DMS153 treated with DMSO at 0.1 percent for 48 hours (cell line): ENCODE measurements around the gene STK32C.

Experiments used
- DNase-seq: peaks from one replicate; lab custom pipeline; 2025; ENCODE audit not compliant: unreplicated experiment; lab: John Stamatoyannopoulos, UW

STK32C gene

DNA sequence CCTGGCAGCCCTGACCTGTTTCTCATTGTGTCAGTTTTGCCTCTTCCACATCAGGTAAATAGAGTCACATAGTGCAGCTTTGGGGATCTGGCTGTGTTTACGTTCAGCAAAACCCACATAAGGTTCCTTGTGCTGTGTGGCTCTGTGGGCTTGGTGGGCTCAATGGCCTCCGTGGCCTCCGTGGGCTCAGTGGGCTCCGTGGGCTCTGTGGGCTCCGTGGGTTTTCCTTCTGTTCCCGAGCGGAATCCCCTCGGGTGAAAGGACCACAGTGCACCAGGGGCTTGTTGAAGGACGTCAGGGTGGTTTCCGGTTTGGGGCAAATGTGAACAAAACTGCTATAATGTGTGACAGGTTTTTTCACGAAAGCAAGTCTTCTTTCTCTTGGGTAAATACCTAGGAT, 133.5 kb downstream of the STK32C start:
- DNase-seq, result no peak

DNA sequence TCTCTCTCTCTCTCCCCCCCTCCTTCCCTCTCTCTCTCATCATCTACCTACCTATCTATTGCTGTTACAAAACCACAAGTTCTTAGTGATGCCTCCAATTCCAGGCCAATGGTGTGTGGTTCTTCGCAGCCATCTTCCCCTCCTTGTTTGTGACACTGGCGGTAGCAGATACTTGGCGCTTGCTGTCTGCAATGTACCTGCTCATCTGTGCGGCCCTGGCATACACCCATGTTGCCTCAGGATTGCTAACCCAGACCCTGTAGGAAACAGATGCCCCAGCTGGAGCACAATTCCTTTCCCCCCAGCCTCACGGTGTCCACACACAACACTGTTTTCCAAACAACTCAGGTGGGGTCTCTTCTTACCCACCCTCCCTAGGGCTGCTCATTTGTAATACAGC, 134.6 kb downstream of the STK32C start:
- DNase-seq, result no peak

DNA sequence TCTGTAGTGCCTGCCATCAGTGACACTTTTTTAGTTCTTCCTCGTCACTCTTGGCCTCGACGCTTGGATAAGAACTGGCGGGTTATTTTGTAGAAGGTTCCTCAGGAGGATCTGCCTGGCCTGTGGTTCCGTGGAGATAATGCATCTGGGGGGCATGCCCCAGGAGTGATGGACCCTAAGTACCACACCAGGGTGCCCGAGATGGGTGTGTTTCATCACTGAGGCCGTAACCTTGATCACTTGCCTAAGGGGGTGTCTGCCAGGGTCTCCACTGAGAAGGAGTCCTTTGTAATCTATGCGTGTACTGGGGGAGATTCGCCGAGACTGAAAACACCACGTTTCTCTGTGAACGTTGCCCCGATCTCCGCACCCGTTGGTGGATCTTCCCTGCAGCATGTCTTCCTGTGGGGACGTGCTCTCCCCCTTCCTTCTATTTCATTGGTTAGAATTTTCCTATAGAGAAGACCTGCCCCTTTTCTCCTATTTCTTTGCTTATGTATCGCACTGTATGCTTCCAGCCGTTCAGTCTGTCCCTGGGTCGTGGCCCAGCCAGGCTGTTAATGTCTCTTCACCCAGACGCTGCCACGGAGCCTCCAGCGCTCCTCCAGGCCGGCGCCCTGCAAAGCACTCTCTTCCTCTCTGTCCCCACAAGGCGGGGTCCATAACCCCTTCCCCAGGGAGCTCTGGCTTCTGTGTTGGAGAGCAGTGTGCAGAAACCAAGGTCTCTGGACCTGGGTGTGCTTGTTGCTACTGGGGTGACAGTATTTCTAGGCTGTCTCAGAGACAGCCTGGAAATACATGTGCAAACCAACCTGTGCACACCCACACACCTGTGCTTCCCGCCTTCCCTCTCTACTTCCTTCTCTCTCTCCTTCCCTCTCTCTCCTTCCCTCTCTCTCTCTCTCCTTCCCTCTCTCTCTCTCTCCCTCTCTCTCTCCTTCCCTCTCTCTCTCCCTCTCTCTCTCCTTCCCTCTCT, 135.4 kb downstream of the STK32C start:
- DNase-seq, result no peak

DNA sequence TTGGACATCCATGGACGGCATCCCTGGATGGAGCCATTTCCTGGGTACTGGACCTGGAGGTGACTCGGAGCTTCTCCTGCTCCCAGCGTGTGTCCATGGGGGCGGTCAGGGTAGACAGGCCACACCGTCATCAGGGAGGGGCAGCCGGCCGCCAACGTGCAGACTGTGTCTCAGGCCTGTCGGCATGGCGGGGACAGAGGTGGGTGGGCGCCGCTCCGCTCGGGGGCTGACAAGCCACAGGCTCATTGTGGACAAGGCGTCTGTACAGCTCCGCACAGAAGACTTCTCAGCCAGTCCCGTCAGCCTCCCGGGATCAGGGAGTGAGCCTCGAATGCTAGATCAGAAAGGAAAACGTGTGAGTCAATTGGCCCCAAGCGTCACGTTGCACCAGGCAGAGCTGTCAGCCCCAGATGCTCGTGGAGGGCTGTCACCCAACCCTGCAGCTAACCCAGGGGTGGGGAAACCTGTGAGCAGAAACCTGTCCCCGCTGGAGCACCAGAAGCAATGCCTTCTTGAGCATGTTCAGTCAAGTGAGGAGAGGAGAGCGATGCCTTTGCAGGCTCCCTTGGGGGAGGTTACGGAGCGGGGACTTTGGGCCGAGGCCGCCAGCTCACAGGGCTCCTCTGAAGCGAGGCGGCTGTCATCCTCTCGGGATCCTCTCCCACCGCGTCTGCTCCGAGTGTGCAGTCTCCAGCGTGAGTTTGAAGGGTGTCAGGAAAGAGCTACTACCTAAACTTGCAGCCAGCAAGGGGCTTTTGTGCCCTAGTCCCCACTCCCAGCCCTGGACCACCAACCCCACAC, 137.0 kb downstream of the STK32C start:
- DNase-seq, result no peak

- no peak for DNase-seq
These were observed 137.8 kb downstream of the STK32C start for GRCh38 chr10:132169766-132170560.

- no peak for DNase-seq
These were observed 138.6 kb downstream of the STK32C start for GRCh38 chr10:132169031-132169765.

GRCh38 chr10:132168571-132169030, 139.1 kb downstream of the STK32C start:
- DNase-seq, result no peak

DNA sequence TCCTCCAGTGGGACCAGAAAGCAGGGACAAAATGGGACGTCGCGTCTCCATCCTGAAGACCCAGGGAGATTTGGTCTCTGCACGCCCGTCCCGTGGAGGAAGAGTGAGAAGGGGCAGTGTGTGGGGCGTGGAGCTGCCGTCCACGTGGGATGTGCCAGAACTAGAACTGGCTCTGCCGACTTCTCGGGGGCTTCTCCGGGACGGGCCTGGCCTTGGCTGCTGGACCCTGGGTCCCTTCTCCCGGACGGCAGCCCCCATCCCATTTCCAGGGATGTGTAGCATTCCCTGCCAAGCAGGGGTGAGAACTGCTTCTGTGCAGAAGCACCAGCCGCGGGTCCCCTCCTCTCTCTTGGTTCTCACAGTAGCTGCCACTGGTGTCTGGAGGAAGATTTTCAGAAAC, 139.8 kb downstream of the STK32C start:
- no peak for DNase-seq

DNA sequence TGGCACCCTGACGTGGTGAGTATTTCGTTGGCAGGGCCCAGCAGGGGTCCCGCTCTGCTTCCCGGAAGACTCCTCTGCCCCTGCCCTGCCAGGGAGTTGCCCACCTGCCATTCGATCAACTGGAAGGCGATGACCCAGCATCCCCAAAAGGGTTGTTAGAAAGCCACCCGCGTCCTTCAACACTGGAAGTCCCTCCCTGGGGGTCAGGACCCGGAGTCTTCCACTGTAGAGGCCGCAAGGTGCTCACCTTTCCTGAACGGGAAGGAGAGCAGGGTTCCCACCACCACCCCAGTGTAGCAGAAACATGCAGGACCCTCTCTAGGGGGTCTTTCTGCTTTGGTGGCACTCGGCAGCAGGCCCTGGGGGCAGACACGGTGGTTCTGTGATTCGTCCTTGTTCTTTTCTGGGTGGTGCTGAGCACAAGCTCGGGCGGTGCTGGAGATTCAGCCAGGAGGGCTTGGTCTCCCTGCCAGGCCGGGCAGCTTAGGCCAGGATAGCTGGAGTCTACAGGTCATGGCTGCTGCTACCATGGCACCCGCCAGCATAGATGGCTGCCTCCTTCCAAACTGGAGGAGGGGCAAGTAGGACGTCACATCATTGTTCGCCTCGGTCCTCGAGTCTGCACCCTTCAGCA, 140.6 kb downstream of the STK32C start:
- no peak for DNase-seq

- no peak for DNase-seq
These were observed 141.4 kb downstream of the STK32C start for GRCh38 chr10:132166216-132166950.

GRCh38 chr10:132165416-132165980, 142.3 kb downstream of the STK32C start:
- no peak for DNase-seq

DNA sequence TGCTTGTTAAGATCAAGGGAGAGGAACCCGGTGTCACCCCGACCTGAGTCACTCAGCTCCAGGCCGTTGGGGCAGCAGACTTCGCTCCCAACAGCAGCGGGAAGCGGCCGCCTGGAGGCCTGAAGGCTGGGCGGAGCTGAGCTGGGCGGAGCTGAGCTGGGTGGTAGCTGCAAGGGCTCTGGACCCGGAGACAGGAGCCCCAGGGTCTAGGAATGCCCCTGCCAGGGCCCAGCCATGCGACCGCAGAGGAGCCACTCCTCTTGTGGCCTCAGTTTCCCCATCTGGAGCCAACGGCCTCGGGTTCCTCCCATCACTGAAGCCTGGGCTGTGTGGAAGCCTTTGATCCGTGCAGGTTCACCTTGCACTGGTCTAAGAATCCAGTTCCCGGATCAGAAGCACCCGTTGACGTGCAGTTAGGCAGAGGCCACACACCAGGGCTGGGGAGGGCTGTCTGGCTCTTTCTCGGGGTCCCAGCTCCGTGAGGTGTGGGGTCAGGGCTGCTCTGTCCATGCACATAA, 142.9 kb downstream of the STK32C start:
- DNase-seq, result no peak

DNA sequence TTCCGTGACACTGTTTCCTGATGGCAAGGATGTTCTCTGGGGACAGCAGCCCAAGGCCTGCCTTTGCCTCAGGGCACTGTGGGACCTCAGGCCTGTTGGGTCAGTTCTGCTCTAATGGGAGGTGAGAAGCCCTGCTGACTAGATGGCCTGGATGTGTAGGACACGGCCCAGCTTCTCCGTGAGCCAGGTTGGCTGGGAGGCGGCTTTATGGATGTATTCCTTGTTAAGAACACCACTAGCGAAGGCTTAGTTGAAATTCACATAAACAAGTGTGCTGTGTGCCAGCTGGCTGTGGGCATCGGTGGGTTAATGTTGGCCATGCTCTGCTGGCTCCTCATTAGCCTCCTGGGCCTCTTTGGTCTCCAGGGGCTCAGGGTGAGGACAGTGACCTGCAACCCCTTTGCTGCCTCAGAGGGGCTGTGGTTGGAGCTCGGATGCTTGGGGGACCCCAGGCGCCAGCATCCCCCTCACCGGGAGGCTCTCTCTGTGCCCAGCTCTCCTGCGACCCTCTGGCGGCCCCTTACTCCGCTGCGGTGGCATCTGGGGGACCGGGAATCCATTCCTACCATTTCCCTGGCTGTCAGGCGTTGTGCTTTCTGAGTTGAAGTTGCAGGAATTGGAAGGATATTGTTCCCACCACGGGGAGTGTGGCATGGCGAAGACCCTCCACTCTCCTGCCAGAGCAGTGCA, 143.8 kb downstream of the STK32C start:
- no peak for DNase-seq

- DNase-seq, result peak; percentile 96
These were observed 144.4 kb downstream of the STK32C start for GRCh38 chr10:132163278-132163765.

GRCh38 chr10:132162590-132163277, 145.0 kb downstream of the STK32C start:
- peak; percentile 60 for DNase-seq

GRCh38 chr10:132162021-132162531, 145.7 kb downstream of the STK32C start:
- DNase-seq, result peak; percentile 18
